H9 (cell line): ENCODE data around the gene CHN2. TPM values are rescaled to one million over a fixed set of nuclear protein-coding genes. Genes with fewer than 3 reads are reported as not detected.

Experiments
- DNase-seq: peaks from one replicate; pipeline ENCODE4 v3.0.0-alpha.2; 2017
- H2AFZ ChIP-seq: one replicate; pipeline ENCODE4 v1.6.1; 2013; ENCODE audit warnings: mild to moderate bottlenecking, low read length, control low read depth, moderate library complexity
- H2AK5ac ChIP-seq: 2 replicates; pipeline ENCODE4 v1.6.1; 2013; ENCODE audit warnings: low read length, control low read depth, mixed read lengths; ENCODE audit not compliant: insufficient read length
- H2BK120ac ChIP-seq: one replicate; pipeline ENCODE4 v1.6.1; 2013; ENCODE audit warnings: low read depth, mild to moderate bottlenecking, low read length, control low read depth, inconsistent platforms; ENCODE audit not compliant: poor library complexity, severe bottlenecking
- H2BK12ac ChIP-seq: 2 replicates; pipeline ENCODE4 v1.6.1; 2013; ENCODE audit warnings: low read length, control low read depth, mixed read lengths, low read depth; ENCODE audit not compliant: insufficient read length
- H2BK15ac ChIP-seq: 2 replicates; pipeline ENCODE4 v1.6.1; 2013; ENCODE audit warnings: low read depth, low read length, control low read depth
- H2BK20ac ChIP-seq: one replicate; pipeline ENCODE4 v1.6.1; 2013; ENCODE audit warnings: low read depth, mild to moderate bottlenecking, low read length, control low read depth, inconsistent platforms; ENCODE audit not compliant: poor library complexity, severe bottlenecking
- H2BK5ac ChIP-seq: 2 replicates; pipeline ENCODE4 v1.6.1; 2013; ENCODE audit warnings: low read length, control low read depth, mixed read lengths; ENCODE audit not compliant: insufficient read length
- H3K14ac ChIP-seq: 2 replicates; pipeline ENCODE4 v1.6.1; 2013; ENCODE audit warnings: low read length, control low read depth; ENCODE audit not compliant: insufficient read depth
- H3K18ac ChIP-seq: 2 replicates; pipeline ENCODE4 v1.6.1; 2013; ENCODE audit warnings: low read depth, mild to moderate bottlenecking, mixed read lengths, low read length, control low read depth; ENCODE audit not compliant: insufficient read length
- H3K23ac ChIP-seq: 2 replicates; pipeline ENCODE4 v1.6.1; 2013; ENCODE audit warnings: low read length, control low read depth, mixed read lengths, low read depth; ENCODE audit not compliant: insufficient read length
- H3K23me2 ChIP-seq: 2 replicates; pipeline ENCODE4 v1.6.1; 2013; ENCODE audit warnings: low read depth, mild to moderate bottlenecking, mixed read lengths, low read length, control low read depth; ENCODE audit not compliant: insufficient read length, poor library complexity, severe bottlenecking
- H3K27ac ChIP-seq: 2 replicates; pipeline ENCODE4 v1.5.1; 2013; ENCODE audit warnings: low read length, control low read depth, mixed read lengths, low read depth; ENCODE audit not compliant: insufficient read length
- H3K27me3 ChIP-seq: 2 replicates; pipeline ENCODE4 v1.6.1; 2013; ENCODE audit warnings: low read length, control low read depth, inconsistent platforms; ENCODE audit not compliant: insufficient read depth
- H3K4ac ChIP-seq: 2 replicates; pipeline ENCODE4 v1.6.1; 2013; ENCODE audit warnings: low read depth, mild to moderate bottlenecking, control low read depth, inconsistent platforms, low read length, moderate library complexity
- H3K4me1 ChIP-seq: 2 replicates; pipeline ENCODE4 v1.6.1; 2013; ENCODE audit warnings: low read length, control low read depth, inconsistent platforms; ENCODE audit not compliant: insufficient read depth
- H3K4me2 ChIP-seq: 2 replicates; pipeline ENCODE4 v1.6.1; 2013; ENCODE audit warnings: low read length, control low read depth, mixed read lengths; ENCODE audit not compliant: insufficient read length, insufficient read depth
- H3K56ac ChIP-seq: 2 replicates; pipeline ENCODE4 v1.6.1; 2013; ENCODE audit warnings: low read depth, mild to moderate bottlenecking, mixed read lengths, low read length, control low read depth; ENCODE audit not compliant: insufficient read length
- H3K79me1 ChIP-seq: 2 replicates; pipeline ENCODE4 v1.6.1; 2013; ENCODE audit warnings: low read depth, mild to moderate bottlenecking, moderate library complexity, low read length, control low read depth, inconsistent platforms; ENCODE audit not compliant: insufficient read depth, poor library complexity, severe bottlenecking
- H3K79me2 ChIP-seq: 2 replicates; pipeline ENCODE4 v1.6.1; 2013; ENCODE audit warnings: low read length, control low read depth, inconsistent platforms; ENCODE audit not compliant: insufficient read depth
- H3K9ac ChIP-seq: 2 replicates; pipeline ENCODE4 v1.6.1; 2013; ENCODE audit warnings: low read length, control low read depth, mixed read lengths; ENCODE audit not compliant: insufficient read length; ENCODE audit errors: extremely low read depth
- H3K9me3 ChIP-seq: one replicate; pipeline ENCODE4 v1.6.1; 2013; ENCODE audit warnings: low read depth, low read length, inconsistent platforms; ENCODE audit not compliant: control insufficient read depth
- H3T11ph ChIP-seq: one replicate; pipeline ENCODE4 v1.6.1; 2013; ENCODE audit warnings: mild to moderate bottlenecking, low read length, control low read depth, inconsistent platforms
- H4K20me1 ChIP-seq: one replicate; pipeline ENCODE4 v1.6.1; 2013; ENCODE audit not compliant: control insufficient read depth, insufficient read length, insufficient read depth
- H4K5ac ChIP-seq: 2 replicates; pipeline ENCODE4 v1.6.1; 2013; ENCODE audit warnings: low read depth, mild to moderate bottlenecking, mixed read lengths, low read length, control low read depth; ENCODE audit not compliant: insufficient read length
- H4K8ac ChIP-seq: replicated peaks from 2 replicates; pipeline ENCODE4 v1.6.1; 2013; ENCODE audit warnings: low read length, control low read depth, mixed read lengths, low read depth; ENCODE audit not compliant: insufficient read length
- H4K91ac ChIP-seq: 2 replicates; pipeline ENCODE4 v1.6.1; 2013; ENCODE audit warnings: low read depth, mild to moderate bottlenecking, moderate library complexity, mixed read lengths, low read length, control low read depth; ENCODE audit not compliant: insufficient read length
- H3K27ac Mint-ChIP-seq, 3 experiments: 2 replicates in 2 of 3; 3 replicates in 1 of 3; pipeline ENCODE4 v1.8.0; 2020 to 2021; ENCODE audit warnings: mixed read lengths in 3 of 3, mild to moderate bottlenecking in 1 of 3, moderate library complexity in 1 of 3
- H3K27me3 Mint-ChIP-seq: 2 replicates; pipeline ENCODE4 v1.8.0; 2021; ENCODE audit warnings: low read depth, mild to moderate bottlenecking, moderate library complexity, mixed read lengths
- H3K36me3 Mint-ChIP-seq, 3 experiments: 2 replicates in 2 of 3; 3 replicates in 1 of 3; pipeline ENCODE4 v1.8.0; 2020 to 2021; ENCODE audit warnings: low read depth in 3 of 3, mixed read lengths in 3 of 3; ENCODE audit not compliant: insufficient read depth in 1 of 3
- H3K4me1 Mint-ChIP-seq, 2 experiments: 2 replicates each; pipeline ENCODE4 v1.8.0; 2020; ENCODE audit warnings: mixed read lengths in 2 of 2
- H3K4me3 Mint-ChIP-seq, 2 experiments: 2 replicates in 1 of 2; 3 replicates in 1 of 2; pipeline ENCODE4 v1.8.0; 2020 to 2021; ENCODE audit warnings: mild to moderate bottlenecking in 2 of 2, mixed read lengths in 2 of 2, moderate library complexity in 1 of 2
- H3K9me3 Mint-ChIP-seq, 2 experiments: 2 replicates in 1 of 2; 3 replicates in 1 of 2; pipeline ENCODE4 v1.8.0; 2020; ENCODE audit warnings: mild to moderate bottlenecking in 2 of 2, mixed read lengths in 2 of 2, moderate library complexity in 1 of 2
- WGBS: extraction: QIAGEN DNeasy Blood & Tissue Kit; methylation state at CpG from one replicate; pipeline ENCODE4 v1.1.7; 2013; ENCODE audit warnings: missing lambda C conversion rate, low lambda C conversion rate, mixed read lengths; ENCODE audit not compliant: insufficient read length; ENCODE audit errors: extremely low coverage; 5-methylcytosine and 5-hydroxymethylcytosine counted together
- total RNA-seq: library from RNA; stranded (reverse); gene quantifications from 2 replicates; pipeline ENCODE4 v1.2.1, GENCODE V29; 2021
- TF ChIP-seq, protein P1 (sequence below): fragments of 200-600 bp; sonication (generic); conservative IDR thresholded peaks from 3 replicates; pipeline ENCODE4 v1.8.0; 2021; ENCODE audit warnings: antibody characterized with exemption, mild to moderate bottlenecking

Gene CHN2
- total RNA-seq, 1 experiment from 2014 or later = 3.3 TPM

DNA sequence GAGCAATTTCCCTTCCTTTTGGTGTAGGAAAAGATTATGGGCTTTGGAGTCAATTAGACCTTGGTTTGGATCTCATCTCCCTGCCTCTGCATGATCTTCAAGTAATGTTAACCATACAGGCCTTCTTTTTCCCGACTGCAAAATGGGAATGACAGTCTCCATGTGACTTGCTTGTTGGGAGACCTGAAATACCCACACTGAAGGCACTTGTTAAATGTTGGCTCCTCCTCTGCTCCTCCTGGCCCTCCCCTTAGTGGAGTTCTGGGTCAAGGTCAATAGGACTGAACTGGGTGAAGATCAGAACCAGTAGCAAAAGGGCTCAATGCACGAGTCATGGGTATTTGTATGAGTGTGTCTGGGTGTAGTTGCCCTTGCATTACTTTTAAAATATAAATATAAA, 189.7 kb downstream of the CHN2 start:
- Histone ChIP-seq H3T11ph (no peak overlapping the region), H3K14ac (no peak overlapping the region), H2BK12ac (no peak overlapping the region), H3K18ac (no peak overlapping the region), H4K20me1 (no peaks in the 10 kb centered on the region), H4K8ac (no peak overlapping the region), H2AFZ (no peak overlapping the region), H3K4ac (no peak overlapping the region), H2BK15ac (no peak overlapping the region), H3K27ac (no peak overlapping the region), H3K56ac (no peak overlapping the region), H4K91ac (no peak overlapping the region), H3K9me3 (no peaks in the 10 kb centered on the region), H2BK120ac (no peak overlapping the region), H3K27me3 (no peaks in the 10 kb centered on the region), H3K23ac (no peak overlapping the region), H3K23me2 (no peaks in the 10 kb centered on the region), H3K4me2 (no peak overlapping the region), H2BK20ac (no peak overlapping the region), H3K79me1 (no peaks in the 10 kb centered on the region), H3K4me1 (no peaks in the 10 kb centered on the region), H2AK5ac (no peak overlapping the region), H3K9ac (no peak overlapping the region), H3K79me2 (no peaks in the 10 kb centered on the region), H4K5ac (no peak overlapping the region), H2BK5ac (no peak overlapping the region)
- no peak for DNase-seq
- H3K27me3 Mint-ChIP-seq = peaks cover 2% of the 10 kb centered on the region; the same call in 1 of the 2 replicates
- no peak overlapping the region for H3K27ac Mint-ChIP-seq
- WGBS = no CpG with 5 or more reads among the region's 2 CpGs
- no peaks in the 10 kb centered on the region for H3K4me1 Mint-ChIP-seq
- H3K4me3 Mint-ChIP-seq = no peak overlapping the region
- TF ChIP-seq, protein P1, sequence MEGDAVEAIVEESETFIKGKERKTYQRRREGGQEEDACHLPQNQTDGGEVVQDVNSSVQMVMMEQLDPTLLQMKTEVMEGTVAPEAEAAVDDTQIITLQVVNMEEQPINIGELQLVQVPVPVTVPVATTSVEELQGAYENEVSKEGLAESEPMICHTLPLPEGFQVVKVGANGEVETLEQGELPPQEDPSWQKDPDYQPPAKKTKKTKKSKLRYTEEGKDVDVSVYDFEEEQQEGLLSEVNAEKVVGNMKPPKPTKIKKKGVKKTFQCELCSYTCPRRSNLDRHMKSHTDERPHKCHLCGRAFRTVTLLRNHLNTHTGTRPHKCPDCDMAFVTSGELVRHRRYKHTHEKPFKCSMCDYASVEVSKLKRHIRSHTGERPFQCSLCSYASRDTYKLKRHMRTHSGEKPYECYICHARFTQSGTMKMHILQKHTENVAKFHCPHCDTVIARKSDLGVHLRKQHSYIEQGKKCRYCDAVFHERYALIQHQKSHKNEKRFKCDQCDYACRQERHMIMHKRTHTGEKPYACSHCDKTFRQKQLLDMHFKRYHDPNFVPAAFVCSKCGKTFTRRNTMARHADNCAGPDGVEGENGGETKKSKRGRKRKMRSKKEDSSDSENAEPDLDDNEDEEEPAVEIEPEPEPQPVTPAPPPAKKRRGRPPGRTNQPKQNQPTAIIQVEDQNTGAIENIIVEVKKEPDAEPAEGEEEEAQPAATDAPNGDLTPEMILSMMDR = no peak
- no peaks in the 10 kb centered on the region; a peak in 1 of 7 replicates for H3K36me3 Mint-ChIP-seq
- peaks cover 0 to 2% of the 10 kb centered on the region in 2 experiments; a peak in 1 of 5 replicates for H3K9me3 Mint-ChIP-seq
